UCSD-AML1 (cell line): ENCODE measurements around the gene KHK.

Experiments used
- DNase-seq: peaks from one replicate; lab custom pipeline; 2025; ENCODE audit not compliant: unreplicated experiment; lab: John Stamatoyannopoulos, UW

Gene KHK

GRCh38 chr2:27149570-27150405 lies 63.2 kb downstream of the KHK start:
- DNase-seq: no peak
